Measurements from ENCODE around the gene POLA1.

Gene POLA1

Small RNA genes lying within 50 kb of the gene (small RNA-seq; reads per million reads assigned to genes)
- gene SCARNA23 (ENCODE audit: insufficient read depth): 1.4 reads per million
